Transverse colon (tissue), 4 donors: ENCODE measurements around the gene ZNF726. TPM values are rescaled to one million over a fixed set of nuclear protein-coding genes. Genes with fewer than 3 reads are reported as not detected.

Experiments used
- DNase-seq: peaks from one replicate; pipeline ENCODE4 v3.0.0-alpha.2; 2019
- H3K27ac ChIP-seq, 4 donors: fragments of 200-600 bp; sonication (generic); 2 replicates each; pipeline ENCODE4 v1.5.1; 2016 to 2018; ENCODE audit warnings: inconsistent platforms in 4 of 4
- H3K27me3 ChIP-seq: fragments of 200-600 bp; sonication (generic); 2 replicates; pipeline ENCODE4 v1.5.1; 2017; ENCODE audit warnings: inconsistent platforms
- H3K36me3 ChIP-seq, 4 donors: fragments of 200-600 bp; sonication (generic); 2 replicates each; pipeline ENCODE4 v1.5.1; 2017 to 2019; ENCODE audit warnings: inconsistent platforms in 4 of 4
- H3K4me1 ChIP-seq, 4 donors: fragments of 200-600 bp; sonication (generic); 2 replicates each; pipeline ENCODE4 v1.5.1; 2017 to 2020; ENCODE audit warnings: inconsistent platforms in 4 of 4
- H3K4me3 ChIP-seq, 4 donors: fragments of 200-600 bp; sonication (generic); 1 replicate in 1 of 4; 2 replicates in 3 of 4; pipeline versions ENCODE4 v1.5.1 to v1.6.1; 2017 to 2019; ENCODE audit warnings: inconsistent platforms in 4 of 4
- H3K9me3 ChIP-seq, 2 donors: fragments of 200-600 bp; sonication (generic); 2 replicates each; pipeline ENCODE4 v1.5.1; 2017 to 2019; ENCODE audit warnings: inconsistent platforms in 2 of 2
- EP300 ChIP-seq: sonication (generic); formaldehyde crosslinking; IDR thresholded peaks from one replicate; pipeline ENCODE4 v1.6.1; 2017; ENCODE audit warnings: antibody characterized with exemption, low read depth
- POLR2A ChIP-seq: fragments of 450-650 bp; IDR thresholded peaks from one replicate; pipeline ENCODE4 v1.6.1; 2016; ENCODE audit warnings: antibody characterized with exemption, mild to moderate bottlenecking, moderate library complexity
- POLR2AphosphoS5 ChIP-seq, 3 donors: sonication (generic); formaldehyde crosslinking; IDR thresholded peaks; one replicate each; pipeline ENCODE4 v1.6.1; 2016; ENCODE audit warnings: antibody characterized with exemption in 3 of 3
- WGBS, 2 donors: methylation state at CpG; one replicate each; pipeline ENCODE4 v1.1.5; 2018; ENCODE audit warnings: low coverage in 1 of 2; 5-methylcytosine and 5-hydroxymethylcytosine counted together
- in situ Hi-C, 4 donors: fragments of 200-750 bp; cut with MboI; loops; one replicate each; pipeline versions ENCODE4 v1.15.0 to v1.15.1; 2017; ENCODE audit warnings: low sequenced_read_pairs in 3 of 4, low pct_ligation_motif_present in 1 of 4, low pct_unique_long_range_greater_than_20kb in 1 of 4
- intact Hi-C: fragments of 100-400 bp; cut with DNase I; formaldehyde crosslinking; loops from one replicate; pipeline ENCODE4 v1.15.1; 2023; ENCODE audit warnings: low total_unique reads
- total RNA-seq, 4 donors: library from RNA; depleted of rRNA; stranded (reverse); fragments of >200 nt; gene quantifications; one replicate each; pipeline ENCODE4 v1.1.0, GENCODE V29; 2016
- TF ChIP-seq, protein P1 (sequence below), 5 experiments: fragments of 200-600 bp in 3 of 5; fragments of 450-650 bp in 2 of 5; sonication (generic) in 3 of 5; IDR thresholded peaks; 1 replicate in 2 of 5; 2 replicates in 3 of 5; pipeline ENCODE4 v1.5.1; 2016 to 2017; ENCODE audit warnings: antibody characterized with exemption in 5 of 5, inconsistent platforms in 3 of 5, mild to moderate bottlenecking in 2 of 5, moderate library complexity in 1 of 5

The ZNF726 gene
- total RNA-seq, 4 donors from 2014 or later, result 1.6 to 5.3 (median 1.9) TPM; not detected in 1

- TF ChIP-seq, protein P1, sequence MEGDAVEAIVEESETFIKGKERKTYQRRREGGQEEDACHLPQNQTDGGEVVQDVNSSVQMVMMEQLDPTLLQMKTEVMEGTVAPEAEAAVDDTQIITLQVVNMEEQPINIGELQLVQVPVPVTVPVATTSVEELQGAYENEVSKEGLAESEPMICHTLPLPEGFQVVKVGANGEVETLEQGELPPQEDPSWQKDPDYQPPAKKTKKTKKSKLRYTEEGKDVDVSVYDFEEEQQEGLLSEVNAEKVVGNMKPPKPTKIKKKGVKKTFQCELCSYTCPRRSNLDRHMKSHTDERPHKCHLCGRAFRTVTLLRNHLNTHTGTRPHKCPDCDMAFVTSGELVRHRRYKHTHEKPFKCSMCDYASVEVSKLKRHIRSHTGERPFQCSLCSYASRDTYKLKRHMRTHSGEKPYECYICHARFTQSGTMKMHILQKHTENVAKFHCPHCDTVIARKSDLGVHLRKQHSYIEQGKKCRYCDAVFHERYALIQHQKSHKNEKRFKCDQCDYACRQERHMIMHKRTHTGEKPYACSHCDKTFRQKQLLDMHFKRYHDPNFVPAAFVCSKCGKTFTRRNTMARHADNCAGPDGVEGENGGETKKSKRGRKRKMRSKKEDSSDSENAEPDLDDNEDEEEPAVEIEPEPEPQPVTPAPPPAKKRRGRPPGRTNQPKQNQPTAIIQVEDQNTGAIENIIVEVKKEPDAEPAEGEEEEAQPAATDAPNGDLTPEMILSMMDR (IDR thresholded peaks at IDR 0.05), result no peak
- TF ChIP-seq EP300 (no peak), POLR2A (no peak), POLR2AphosphoS5 (IDR thresholded peaks at IDR 0.05) (no peak)
- 72% methylated on average over 2 of the region's 2 CpGs; no CpG with 5 or more reads in 1 of the 2 donors for WGBS, 2 donors
- intact Hi-C loops, result no loop called here
These were observed 66.1 kb downstream of the ZNF726 start for GRCh38 chr19:23980805-23981204.

GRCh38 chr19:23981863-23982262 is 67.2 kb downstream of the ZNF726 start:
- 82% methylated on average over 2 of the region's 2 CpGs; no CpG with 5 or more reads in 1 of the 2 donors for WGBS, 2 donors
- DNase-seq, result no peak
- intact Hi-C loops (no loop called here), in situ Hi-C loops (no loop called here)
- H3K27me3 ChIP-seq, result no peaks in the 10 kb centered on the region
- H3K4me1 ChIP-seq, result no peaks in the 10 kb centered on the region
- no peak overlapping the region for H3K27ac ChIP-seq
- no peak overlapping the region for H3K4me3 ChIP-seq
- H3K36me3 ChIP-seq, result no peaks in the 10 kb centered on the region
- TF ChIP-seq POLR2A, result no peak
- no peak for TF ChIP-seq EP300
- TF ChIP-seq, protein P1 (IDR thresholded peaks at IDR 0.05), result no peak
- no peak for TF ChIP-seq POLR2AphosphoS5 (IDR thresholded peaks at IDR 0.05)
- no peaks in the 10 kb centered on the region for H3K9me3 ChIP-seq

More at GRCh38 chr19:23980805-23981204, 66.1 kb downstream of the ZNF726 start:
- in situ Hi-C loops, result no loop called here
- Histone ChIP-seq H3K36me3 (no peaks in the 10 kb centered on the region), H3K4me1 (no peaks in the 10 kb centered on the region), H3K4me3 (no peak overlapping the region), H3K27ac (no peak overlapping the region), H3K9me3 (no peaks in the 10 kb centered on the region), H3K27me3 (no peaks in the 10 kb centered on the region)
- DNase-seq, result no peak

DNA sequence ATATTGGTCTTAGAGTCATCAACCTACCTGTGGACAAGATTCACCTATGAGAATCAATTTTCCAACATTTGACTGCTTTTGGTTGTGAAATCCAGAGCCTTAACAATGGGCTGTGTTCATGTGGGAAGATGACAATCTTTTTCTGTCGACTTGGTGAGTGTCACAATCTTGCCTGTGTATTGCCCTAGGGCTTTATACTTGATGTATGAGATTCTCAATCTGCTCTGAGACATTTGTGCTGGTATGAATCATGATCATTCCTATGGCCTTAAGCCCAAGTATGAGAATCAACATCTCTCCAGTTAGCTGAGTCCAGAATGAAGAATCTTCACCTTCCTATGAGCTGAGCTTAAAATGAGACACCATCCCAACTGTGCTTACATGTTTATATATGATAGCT is 68.7 kb downstream of the ZNF726 start:
- Histone ChIP-seq H3K36me3 (no peaks in the 10 kb centered on the region), H3K27ac (no peak overlapping the region), H3K4me1 (no peaks in the 10 kb centered on the region), H3K27me3 (no peaks in the 10 kb centered on the region), H3K9me3 (no peaks in the 10 kb centered on the region), H3K4me3 (no peak overlapping the region)
- in situ Hi-C loops (no loop called here), intact Hi-C loops (no loop called here)
- WGBS, 2 donors, result 29 to 67% methylated on average over 1 of the region's 1 CpG
- DNase-seq, result no peak
- TF ChIP-seq, protein P1 (IDR thresholded peaks at IDR 0.05), result no peak
- TF ChIP-seq POLR2A (no peak), EP300 (no peak), POLR2AphosphoS5 (IDR thresholded peaks at IDR 0.05) (no peak)

Other genes starting within 250 kb of the ZNF726 start
- 10 to 100 TPM in 3 of 4 donors, 1 to 10 TPM in 1; 2.2 to 18.3 (median 14.7) TPM for gene ZNF675, start 227.7 kb upstream of the ZNF726 start, total RNA-seq
- gene ZNF681, start 156.0 kb upstream of the ZNF726 start, total RNA-seq, result 1 to 10 TPM in 2 of 4 donors, under 1 TPM in 2; 0.40 to 2.9 (median 1.5) TPM
- 10 to 100 TPM in 3 of 4 donors, 1 to 10 TPM in 1; 5.2 to 25.1 (median 21.4) TPM for gene ZNF254, start 172.3 kb downstream of the ZNF726 start, total RNA-seq